Measurements from ENCODE around the gene ZMAT5.

The ZMAT5 gene

GRCh38 chr22:29700206-29700899 lies 66.5 kb downstream of the ZMAT5 start:
- WGBS, 2 experiments (ENCODE audit: insufficient coverage in 2 of 2), result 77 to 85% methylated on average over 13 of the region's 19 CpGs
- Histone ChIP-seq H3K4me1 (ENCODE audit: control insufficient read depth, insufficient read depth, low read length, poor library complexity, severe bottlenecking) (peaks cover 9% of the 10 kb centered on the region), H3K36me3 (ENCODE audit: control insufficient read depth, insufficient read depth, low read length) (peaks cover 4% of the 10 kb centered on the region), H3K27ac (ENCODE audit: low read depth, low read length, severe bottlenecking) (no peak overlapping the region), H3K9me3 (ENCODE audit: control insufficient read depth, low read length) (no peaks in the 10 kb centered on the region), H3K4me3 (ENCODE audit: extremely low read depth, insufficient read depth, low read length, poor library complexity, severe bottlenecking) (no peak overlapping the region)

- 92 to 94% methylated on average over 12 to 16 of the region's 16 CpGs for WGBS, 2 experiments (ENCODE audit: insufficient coverage in 2 of 2)
- H3K27ac ChIP-seq (ENCODE audit: low read depth, low read length, severe bottlenecking), result no peak overlapping the region
- no peak overlapping the region for H3K4me3 ChIP-seq (ENCODE audit: extremely low read depth, insufficient read depth, low read length, poor library complexity, severe bottlenecking)
Measured at GRCh38 chr22:29697853-29698598, 68.8 kb downstream of the ZMAT5 start.

GRCh38 chr22:29695129-29695926 lies 71.5 kb downstream of the ZMAT5 start:
- Histone ChIP-seq H3K4me3 (ENCODE audit: extremely low read depth, insufficient read depth, low read length, poor library complexity, severe bottlenecking) (no peak overlapping the region), H3K9me3 (ENCODE audit: control insufficient read depth, low read length) (no peaks in the 10 kb centered on the region), H3K27ac (ENCODE audit: low read depth, low read length, severe bottlenecking) (no peak overlapping the region), H3K4me1 (ENCODE audit: control insufficient read depth, insufficient read depth, low read length, poor library complexity, severe bottlenecking) (peaks cover 5% of the 10 kb centered on the region), H3K36me3 (ENCODE audit: control insufficient read depth, insufficient read depth, low read length) (peaks cover 13% of the 10 kb centered on the region)
- 96% methylated on average over 32 to 33 of the region's 33 CpGs for WGBS, 2 experiments (ENCODE audit: insufficient coverage in 2 of 2)

More at GRCh38 chr22:29697853-29698598, 68.8 kb downstream of the ZMAT5 start:
- H3K9me3 ChIP-seq (ENCODE audit: control insufficient read depth, low read length), result no peaks in the 10 kb centered on the region
- H3K4me1 ChIP-seq (ENCODE audit: control insufficient read depth, insufficient read depth, low read length, poor library complexity, severe bottlenecking), result peaks cover 5% of the 10 kb centered on the region
- peaks cover 13% of the 10 kb centered on the region for H3K36me3 ChIP-seq (ENCODE audit: control insufficient read depth, insufficient read depth, low read length)

GRCh38 chr22:29693671-29694070 lies 73.1 kb downstream of the ZMAT5 start:
- Histone ChIP-seq H3K4me1 (ENCODE audit: control insufficient read depth, insufficient read depth, low read length, poor library complexity, severe bottlenecking) (peaks cover 12% of the 10 kb centered on the region), H3K4me3 (ENCODE audit: extremely low read depth, insufficient read depth, low read length, poor library complexity, severe bottlenecking) (no peak overlapping the region), H3K9me3 (ENCODE audit: control insufficient read depth, low read length) (no peaks in the 10 kb centered on the region), H3K36me3 (ENCODE audit: control insufficient read depth, insufficient read depth, low read length) (peaks cover 13% of the 10 kb centered on the region), H3K27ac (ENCODE audit: low read depth, low read length, severe bottlenecking) (no peak overlapping the region)
- 86 to 89% methylated on average over 3 to 4 of the region's 9 CpGs for WGBS, 2 experiments (ENCODE audit: insufficient coverage in 2 of 2)

- no peak overlapping the region for H3K4me3 ChIP-seq (ENCODE audit: extremely low read depth, insufficient read depth, low read length, poor library complexity, severe bottlenecking)
Measured at GRCh38 chr22:29693161-29693560, 73.6 kb downstream of the ZMAT5 start.

DNA sequence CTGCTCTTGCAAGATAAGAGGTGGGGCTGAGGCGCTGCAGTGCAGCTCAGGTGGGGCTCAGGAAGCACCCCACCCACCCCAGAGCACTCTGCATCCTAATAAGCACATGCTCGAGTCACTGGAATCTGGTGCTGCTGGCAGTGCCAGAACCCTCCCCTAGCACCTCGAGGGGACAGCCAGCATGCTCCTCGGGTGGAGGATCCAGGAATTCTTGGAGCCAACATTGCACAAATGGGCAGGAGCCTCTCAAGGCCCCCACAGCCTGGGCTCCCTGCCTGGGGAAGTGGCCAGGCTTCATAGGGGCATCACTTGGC lies 74.5 kb downstream of the ZMAT5 start:
- Histone ChIP-seq H3K4me3 (ENCODE audit: extremely low read depth, insufficient read depth, low read length, poor library complexity, severe bottlenecking) (no peak overlapping the region), H3K27ac (ENCODE audit: low read depth, low read length, severe bottlenecking) (no peak overlapping the region), H3K4me1 (ENCODE audit: control insufficient read depth, insufficient read depth, low read length, poor library complexity, severe bottlenecking) (peaks cover 12% of the 10 kb centered on the region), H3K36me3 (ENCODE audit: control insufficient read depth, insufficient read depth, low read length) (peaks cover 13% of the 10 kb centered on the region), H3K9me3 (ENCODE audit: control insufficient read depth, low read length) (no peaks in the 10 kb centered on the region)
- WGBS, 2 experiments (ENCODE audit: insufficient coverage in 2 of 2), result 78 to 80% methylated on average over 3 of the region's 4 CpGs

More at GRCh38 chr22:29693161-29693560, 73.6 kb downstream of the ZMAT5 start:
- H3K36me3 ChIP-seq (ENCODE audit: control insufficient read depth, insufficient read depth, low read length), result peaks cover 13% of the 10 kb centered on the region
- H3K27ac ChIP-seq (ENCODE audit: low read depth, low read length, severe bottlenecking), result no peak overlapping the region
- no peaks in the 10 kb centered on the region for H3K9me3 ChIP-seq (ENCODE audit: control insufficient read depth, low read length)
- peaks cover 12% of the 10 kb centered on the region for H3K4me1 ChIP-seq (ENCODE audit: control insufficient read depth, insufficient read depth, low read length, poor library complexity, severe bottlenecking)
- WGBS, 2 experiments (ENCODE audit: insufficient coverage in 2 of 2), result 97 to 100% methylated on average over 4 to 6 of the region's 8 CpGs

DNA sequence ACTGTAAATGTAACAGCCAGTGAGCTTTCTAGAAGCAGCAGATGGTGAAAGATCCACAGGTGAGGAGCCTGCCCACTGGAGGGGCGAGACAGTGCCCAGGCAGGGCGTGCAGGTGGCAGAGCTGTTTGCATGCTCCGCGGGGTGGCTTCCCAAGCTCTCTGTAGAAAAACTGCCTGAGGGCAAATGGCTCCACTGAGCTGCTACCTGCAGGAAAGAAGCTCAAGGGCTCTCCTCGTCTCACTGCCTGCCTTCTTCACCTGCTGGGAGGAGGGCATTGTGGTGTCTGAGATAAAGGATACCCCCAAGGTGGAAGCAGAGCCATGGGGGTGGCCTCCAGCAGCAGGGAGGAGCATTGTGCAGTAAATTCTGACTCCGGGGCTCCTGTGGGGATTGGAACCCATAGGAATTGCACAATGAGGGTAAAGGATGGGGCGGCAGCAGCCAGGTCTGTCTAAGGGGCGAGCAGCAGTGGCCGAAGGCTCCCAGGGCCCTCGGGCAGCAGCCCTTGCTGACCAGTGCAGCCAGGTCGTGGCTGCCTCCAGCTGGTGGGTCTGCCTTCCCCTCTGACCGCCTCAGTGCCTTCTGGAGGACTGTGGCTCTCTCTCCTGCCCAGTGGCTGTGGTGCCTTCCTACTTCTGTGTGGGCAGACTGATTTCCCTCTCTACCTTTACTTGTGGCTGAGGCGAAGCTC lies 75.0 kb downstream of the ZMAT5 start:
- WGBS, 2 experiments (ENCODE audit: insufficient coverage in 2 of 2), result 68 to 77% methylated on average over 12 of the region's 13 CpGs
- no peaks in the 10 kb centered on the region for H3K9me3 ChIP-seq (ENCODE audit: control insufficient read depth, low read length)
- peaks cover 12% of the 10 kb centered on the region for H3K4me1 ChIP-seq (ENCODE audit: control insufficient read depth, insufficient read depth, low read length, poor library complexity, severe bottlenecking)
- H3K36me3 ChIP-seq (ENCODE audit: control insufficient read depth, insufficient read depth, low read length), result peaks cover 12% of the 10 kb centered on the region
- no peak overlapping the region for H3K4me3 ChIP-seq (ENCODE audit: extremely low read depth, insufficient read depth, low read length, poor library complexity, severe bottlenecking)
- no peak overlapping the region for H3K27ac ChIP-seq (ENCODE audit: low read depth, low read length, severe bottlenecking)

DNA sequence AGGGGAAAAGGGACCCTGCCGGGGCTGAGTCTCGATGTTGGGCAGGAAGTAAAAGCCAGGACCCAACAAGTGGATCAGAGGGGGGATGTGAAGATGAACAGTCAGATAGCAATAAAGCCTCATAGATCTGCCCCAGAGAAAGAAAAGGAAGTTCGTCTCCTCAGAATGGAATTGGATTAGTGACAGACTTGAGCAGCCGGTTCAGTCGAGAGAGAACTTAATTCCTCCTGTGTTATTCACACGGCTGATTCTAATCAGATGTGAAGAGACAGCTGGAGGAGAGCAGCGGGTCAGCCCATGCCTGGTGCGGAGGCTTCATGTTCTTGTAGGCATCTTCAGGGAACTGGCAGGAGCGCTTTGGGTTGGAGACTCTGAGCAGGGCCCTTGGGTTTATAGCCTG lies 76.3 kb downstream of the ZMAT5 start:
- Histone ChIP-seq H3K4me1 (ENCODE audit: control insufficient read depth, insufficient read depth, low read length, poor library complexity, severe bottlenecking) (peaks cover 12% of the 10 kb centered on the region), H3K36me3 (ENCODE audit: control insufficient read depth, insufficient read depth, low read length) (peaks cover 19% of the 10 kb centered on the region), H3K9me3 (ENCODE audit: control insufficient read depth, low read length) (no peaks in the 10 kb centered on the region), H3K4me3 (ENCODE audit: extremely low read depth, insufficient read depth, low read length, poor library complexity, severe bottlenecking) (no peak overlapping the region), H3K27ac (ENCODE audit: low read depth, low read length, severe bottlenecking) (no peak overlapping the region)
- WGBS, 2 experiments (ENCODE audit: insufficient coverage in 2 of 2), result 80 to 84% methylated on average over 9 of the region's 9 CpGs

DNA sequence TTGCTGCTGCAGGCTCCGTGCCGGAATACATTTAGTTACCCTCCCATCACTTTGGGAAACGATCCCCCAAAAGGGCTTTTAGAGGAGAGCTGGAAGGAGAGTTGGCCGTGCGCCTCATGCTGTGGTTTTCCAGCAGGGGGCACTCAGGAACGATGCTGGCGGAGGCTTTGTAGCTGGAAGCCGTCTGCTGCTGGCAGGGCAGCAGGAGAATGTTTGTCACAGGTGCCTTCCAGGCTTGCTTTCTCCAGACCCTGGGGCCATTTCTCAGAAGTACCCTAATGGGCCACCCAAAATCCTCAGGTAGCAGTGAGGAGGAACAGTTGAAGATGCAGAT lies 77.0 kb downstream of the ZMAT5 start:
- H3K9me3 ChIP-seq (ENCODE audit: control insufficient read depth, low read length), result no peaks in the 10 kb centered on the region
- 4 to 28% methylated on average over 5 of the region's 8 CpGs for WGBS, 2 experiments (ENCODE audit: insufficient coverage in 2 of 2)
- H3K36me3 ChIP-seq (ENCODE audit: control insufficient read depth, insufficient read depth, low read length), result peaks cover 18% of the 10 kb centered on the region
- H3K27ac ChIP-seq (ENCODE audit: low read depth, low read length, severe bottlenecking), result no peak overlapping the region
- H3K4me1 ChIP-seq (ENCODE audit: control insufficient read depth, insufficient read depth, low read length, poor library complexity, severe bottlenecking), result peaks cover 12% of the 10 kb centered on the region
- no peak overlapping the region for H3K4me3 ChIP-seq (ENCODE audit: extremely low read depth, insufficient read depth, low read length, poor library complexity, severe bottlenecking)

DNA sequence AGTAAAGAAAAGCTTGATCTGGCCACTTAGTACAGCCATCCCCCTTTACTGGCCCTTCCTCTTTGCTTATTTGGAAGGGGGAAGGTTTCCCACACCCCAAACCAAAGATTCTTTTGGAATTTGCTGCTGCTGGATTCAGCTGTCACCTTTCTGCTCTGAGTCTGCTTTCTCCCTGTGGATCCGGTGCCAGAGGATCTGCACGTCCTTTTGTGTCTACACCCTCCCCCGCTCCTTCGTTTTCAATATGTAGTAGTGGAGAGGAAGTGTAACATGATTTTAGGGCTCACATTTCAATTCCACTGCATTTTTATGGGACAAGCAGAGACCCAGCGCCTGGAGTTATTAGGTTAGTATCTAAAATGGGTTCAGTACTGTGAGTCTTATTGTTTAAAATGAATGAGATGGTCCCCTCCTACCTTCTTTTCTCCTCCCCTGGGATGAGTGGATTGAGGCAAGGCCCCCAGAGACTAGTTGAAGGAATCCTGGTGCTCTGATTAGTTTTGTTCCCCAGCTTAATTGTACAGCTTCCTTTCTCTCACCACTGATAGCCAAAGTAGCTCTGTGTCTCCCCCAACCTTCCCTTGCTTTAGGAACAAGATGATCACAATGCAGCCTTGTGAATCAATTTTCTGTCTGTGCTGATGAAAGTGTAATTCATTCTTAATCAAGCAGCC lies 77.5 kb downstream of the ZMAT5 start:
- Histone ChIP-seq H3K4me3 (ENCODE audit: extremely low read depth, insufficient read depth, low read length, poor library complexity, severe bottlenecking) (no peak overlapping the region), H3K27ac (ENCODE audit: low read depth, low read length, severe bottlenecking) (no peak overlapping the region), H3K36me3 (ENCODE audit: control insufficient read depth, insufficient read depth, low read length) (peaks cover 13% of the 10 kb centered on the region), H3K4me1 (ENCODE audit: control insufficient read depth, insufficient read depth, low read length, poor library complexity, severe bottlenecking) (peaks cover 12% of the 10 kb centered on the region), H3K9me3 (ENCODE audit: control insufficient read depth, low read length) (no peaks in the 10 kb centered on the region)
- WGBS, 2 experiments (ENCODE audit: insufficient coverage in 2 of 2), result 40% methylated on average over 1 of the region's 5 CpGs; no CpG with 5 or more reads in 1 of the 2 experiments
